GM12875 (cell line): Measurements from ENCODE around the gene SKOR1.

ENCODE experiments used
- H3K4me3 ChIP-seq: one replicate; pipeline ENCODE4 v1.5.1; 2011; ENCODE audit warnings: low read depth, low read length, control low read depth
- CTCF ChIP-seq: IDR thresholded peaks from 2 replicates; pipeline ENCODE4 v1.5.1; 2011; ENCODE audit warnings: low read depth, mild to moderate bottlenecking, control low read depth, inconsistent platforms, low read length, moderate library complexity, borderline replicate concordance; ENCODE audit not compliant: insufficient read depth

Gene SKOR1

DNA sequence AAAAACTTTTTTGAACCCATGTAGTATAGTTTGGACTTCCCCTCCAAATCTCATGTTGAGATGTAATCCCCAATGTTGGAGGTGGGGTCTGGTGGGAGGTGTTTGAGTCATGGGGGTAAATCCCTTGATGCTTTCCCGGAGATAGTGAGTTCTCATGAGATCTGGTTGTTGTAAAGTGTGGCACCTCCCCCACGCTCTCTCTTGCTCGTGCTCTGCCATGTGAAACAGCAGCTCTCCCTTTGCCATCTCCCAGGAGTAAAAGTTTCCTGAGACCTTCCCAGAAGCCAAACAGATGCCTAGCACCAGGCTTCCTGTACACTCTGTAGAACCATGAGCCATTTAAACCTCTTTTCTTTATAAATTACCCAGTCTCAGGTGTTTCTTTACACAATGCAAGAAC is 30.5 kb downstream of the SKOR1 start:
- no peak overlapping the region for H3K4me3 ChIP-seq
- no peak for TF ChIP-seq CTCF

DNA sequence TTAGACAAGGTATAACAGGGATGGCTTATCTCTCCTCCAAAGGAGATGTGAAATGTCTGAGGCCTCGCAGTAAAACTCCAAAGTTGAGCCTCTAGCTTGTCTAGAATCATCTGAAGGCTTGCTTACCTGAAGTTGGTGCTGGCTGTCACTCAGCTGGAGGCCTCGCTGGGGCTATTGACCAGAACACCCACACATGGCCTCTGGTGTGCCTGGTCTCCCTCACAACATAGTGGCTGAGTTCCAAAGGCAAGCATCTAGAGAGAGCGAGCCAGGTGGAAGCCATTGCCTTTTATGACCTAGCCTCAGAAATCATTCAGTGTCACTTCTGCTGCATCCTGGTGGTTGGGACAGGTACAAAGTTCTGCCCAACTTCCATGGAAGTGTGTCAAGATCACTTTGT is 31.9 kb downstream of the SKOR1 start:
- no peak for TF ChIP-seq CTCF
- H3K4me3 ChIP-seq: no peak overlapping the region

DNA sequence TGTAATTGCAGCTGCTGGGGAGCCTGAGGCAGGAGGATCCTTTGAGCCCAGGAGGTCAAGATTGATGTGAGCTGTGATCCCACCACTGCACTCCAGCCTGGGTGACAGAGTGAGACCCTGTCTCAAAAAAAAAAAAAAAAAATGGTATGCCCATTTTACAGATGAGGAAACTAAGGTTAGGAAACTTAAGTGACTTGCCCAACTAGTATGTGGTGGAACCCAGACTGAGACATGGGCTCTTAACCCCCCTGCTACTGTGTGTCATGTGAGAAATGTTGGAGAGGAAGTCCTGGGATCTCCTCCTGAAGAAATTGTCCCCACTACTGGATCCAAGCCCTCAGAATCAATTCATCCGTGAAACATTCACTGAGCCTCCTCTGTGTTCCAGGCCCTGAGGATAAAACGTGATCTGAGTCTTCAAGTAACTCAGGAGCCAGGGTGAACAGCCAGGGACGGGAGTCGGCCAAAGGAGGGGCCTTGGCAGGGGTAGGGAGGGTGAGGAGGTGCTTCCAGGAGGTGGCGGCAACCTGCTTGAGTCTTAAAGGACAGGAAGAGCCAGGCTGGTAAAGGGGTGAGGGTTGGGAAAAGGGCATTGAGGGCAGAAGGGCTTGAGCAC is 34.1 kb downstream of the SKOR1 start:
- no peak for TF ChIP-seq CTCF
- no peak overlapping the region for H3K4me3 ChIP-seq

DNA sequence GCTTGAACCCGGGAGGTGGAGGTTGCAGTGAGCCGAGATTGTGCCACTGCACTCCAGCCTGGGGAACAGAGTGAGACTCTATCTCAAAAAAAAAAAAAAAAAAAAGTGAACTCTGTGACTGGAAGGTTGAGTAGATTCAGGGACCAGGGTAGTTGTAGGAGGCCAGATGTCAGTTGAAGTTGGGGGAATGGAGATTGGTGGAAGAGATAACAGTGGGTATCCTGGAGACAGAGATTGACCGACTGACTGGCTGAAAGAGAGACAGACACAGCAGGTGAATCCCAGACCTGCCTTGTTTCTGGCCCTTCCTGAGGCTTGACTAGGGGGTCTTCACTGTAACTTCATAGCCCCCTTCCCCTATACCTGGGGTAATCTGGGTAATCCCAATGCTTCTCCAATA is 36.7 kb downstream of the SKOR1 start:
- H3K4me3 ChIP-seq: no peak overlapping the region
- TF ChIP-seq CTCF: no peak

- peak overlapping the region; percentile 28 for H3K4me3 ChIP-seq
- no peak for TF ChIP-seq CTCF
Observed at GRCh38 chr15:67862750-67863441, 37.6 kb downstream of the SKOR1 start.

- peak overlapping the region; percentile 28 for H3K4me3 ChIP-seq
- TF ChIP-seq CTCF: peak; percentile 90
Observed at GRCh38 chr15:67863442-67863987, 38.2 kb downstream of the SKOR1 start.

- H3K4me3 ChIP-seq: no peak overlapping the region
- TF ChIP-seq CTCF: no peak
Observed at GRCh38 chr15:67865331-67865730, 40.0 kb downstream of the SKOR1 start.
